GM18511 (cell line): ENCODE data around the gene PML.
"Not testable (repeated sequence)": the region's sequence is repeated elsewhere in the genome, so short reads cannot be mapped to it uniquely, and the experiment has no call there.

Experiments used
- ATAC-seq: cut with Tn5 transposase; IDR thresholded peaks from one replicate; pipeline ENCODE4 v1.9.1; 2021; ENCODE audit warnings: mild to moderate bottlenecking, moderate library complexity; ENCODE audit not compliant: unreplicated experiment

The PML gene

DNA sequence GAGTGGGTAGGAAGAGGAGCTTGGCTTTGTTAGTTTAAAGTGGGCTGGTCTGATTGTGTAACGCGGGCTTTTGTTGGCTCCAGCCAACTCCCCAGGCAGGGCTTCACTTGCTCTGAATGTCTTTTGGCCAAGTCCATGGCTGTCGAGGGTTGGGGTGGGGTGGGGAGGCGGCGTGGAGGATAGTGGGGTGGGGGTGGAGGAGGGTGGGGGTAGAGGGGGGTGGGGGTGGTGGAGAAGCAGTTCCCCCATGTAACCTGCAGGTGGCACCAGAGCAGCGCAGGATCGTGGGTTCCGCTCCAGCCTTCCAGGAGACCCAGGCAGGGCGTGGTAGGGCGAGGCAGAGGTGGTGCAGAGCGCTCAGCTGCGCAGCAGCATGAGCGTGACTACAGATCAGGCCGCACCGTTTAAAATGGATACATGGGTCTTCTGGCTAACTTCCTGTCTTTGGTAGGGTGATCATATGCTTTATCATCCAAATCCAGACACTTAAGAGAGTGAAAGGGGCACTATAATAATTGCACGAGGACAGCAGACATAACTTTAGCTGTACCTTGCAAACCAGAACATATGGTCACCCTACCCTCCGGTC lies 59.5 kb downstream of the PML start:
- ATAC-seq: no peak

DNA sequence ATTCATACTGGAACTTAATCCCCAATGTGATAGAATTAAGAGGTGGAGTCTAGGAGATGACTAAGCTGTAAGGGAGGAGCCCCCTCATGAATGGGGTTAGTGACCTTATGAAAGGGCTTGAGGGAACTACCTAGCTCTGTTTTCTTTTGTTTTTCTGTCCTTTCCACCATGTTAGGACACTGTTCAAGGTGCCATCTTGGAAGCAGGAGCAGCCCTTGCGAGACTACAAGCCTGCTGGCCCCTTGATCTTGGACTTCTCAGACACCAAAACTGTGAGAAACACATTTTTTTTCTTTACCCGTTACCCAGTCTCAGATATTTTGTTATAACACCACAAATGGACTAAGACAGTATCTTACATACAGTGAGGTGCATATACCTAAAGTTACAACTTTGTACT lies 61.3 kb downstream of the PML start:
- ATAC-seq: no peak

DNA sequence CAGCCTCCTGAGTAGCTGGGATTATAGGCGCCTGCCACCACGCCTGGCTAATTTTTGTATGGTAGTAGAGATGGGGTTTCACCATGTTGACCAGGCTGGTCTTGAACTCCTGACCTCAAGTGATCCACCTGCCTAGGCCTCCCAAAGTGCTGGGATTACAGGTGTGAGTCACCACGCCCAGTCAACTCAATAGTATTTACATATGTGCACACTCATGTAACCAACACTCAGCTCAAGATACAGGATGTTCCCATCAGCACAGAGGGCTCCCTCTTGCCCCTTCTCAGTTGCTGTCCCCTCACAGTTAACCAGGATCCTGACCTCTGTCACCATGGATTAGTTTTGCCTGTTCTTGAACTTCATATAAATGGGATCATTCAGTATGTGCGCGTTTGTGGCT lies 61.8 kb downstream of the PML start:
- ATAC-seq: not testable (repeated sequence)

DNA sequence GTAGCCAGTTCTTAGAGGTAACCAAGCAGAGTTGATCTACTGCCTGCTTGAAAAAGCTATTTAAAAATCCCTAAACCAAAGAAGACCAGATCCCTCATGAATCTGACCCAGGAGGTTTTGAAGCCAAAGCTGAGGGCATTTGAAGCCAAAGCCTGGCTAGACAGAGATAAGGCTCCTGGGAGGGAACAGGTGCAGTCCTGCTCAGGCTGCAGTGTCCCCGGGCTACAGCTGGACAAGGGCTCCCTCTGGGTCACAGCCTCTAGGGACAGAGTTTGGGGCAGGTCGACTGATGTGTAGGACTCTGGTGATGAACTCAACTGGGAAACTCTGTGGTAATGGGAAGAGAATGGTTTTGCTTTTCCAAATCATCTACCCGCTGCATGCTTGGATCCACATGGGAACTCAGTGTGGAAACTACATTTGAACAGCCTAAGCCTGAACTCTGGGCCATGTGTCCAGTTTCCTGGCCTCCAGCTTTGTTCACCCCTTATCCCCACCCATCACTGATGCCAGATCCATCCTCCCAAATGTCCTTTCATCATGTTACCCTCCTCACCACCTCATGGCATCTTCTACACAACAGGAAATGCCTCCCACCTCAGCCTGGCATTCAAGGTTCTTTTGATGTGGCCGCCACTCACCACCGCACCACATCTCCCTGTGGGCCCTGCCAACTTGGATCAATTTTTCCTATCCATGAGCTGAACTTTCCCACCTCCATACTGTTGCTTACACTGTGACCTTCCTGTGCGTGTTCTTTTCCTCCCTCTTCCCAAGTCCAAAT lies 64.7 kb downstream of the PML start:
- not testable (repeated sequence) for ATAC-seq

DNA sequence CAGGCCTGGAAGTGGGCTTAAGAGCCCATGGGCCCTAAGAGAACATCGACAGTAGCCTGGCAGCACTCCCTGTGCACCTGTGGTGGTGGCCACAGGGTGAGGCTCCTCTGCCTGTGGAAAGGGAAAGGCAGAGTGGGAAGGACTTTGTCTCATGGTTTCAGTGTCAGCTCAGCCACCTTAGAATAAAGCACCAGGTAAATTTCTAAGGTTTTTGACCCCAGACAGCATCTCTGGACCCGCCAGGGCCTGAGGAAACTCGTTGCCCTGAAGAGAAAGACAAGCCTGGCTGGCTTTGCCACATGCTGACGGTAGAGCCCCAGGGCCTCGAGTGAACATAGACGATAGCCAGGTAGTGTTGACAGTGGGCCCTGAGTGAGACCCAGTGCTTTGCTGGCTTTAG lies 65.7 kb downstream of the PML start:
- no peak for ATAC-seq

DNA sequence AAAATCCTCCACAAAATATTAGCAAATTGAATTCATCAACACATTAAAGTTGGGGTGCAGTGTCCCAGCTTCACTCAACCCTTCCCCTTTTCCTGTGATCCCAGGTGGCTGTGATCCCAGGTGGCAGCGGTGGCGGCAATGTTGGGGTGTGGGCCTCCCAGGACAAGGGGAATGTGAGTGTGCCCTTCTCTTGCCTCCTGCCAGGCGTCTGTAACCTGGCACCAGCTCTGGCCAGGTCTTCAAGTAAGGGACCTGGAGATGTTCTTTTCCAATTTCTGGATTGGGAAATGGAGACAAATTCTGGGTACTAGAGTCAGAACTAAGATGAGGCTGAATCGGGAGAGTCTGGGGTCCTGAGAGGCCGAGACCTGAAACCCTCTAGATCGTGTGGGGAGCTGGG lies 67.7 kb downstream of the PML start:
- ATAC-seq: no peak

DNA sequence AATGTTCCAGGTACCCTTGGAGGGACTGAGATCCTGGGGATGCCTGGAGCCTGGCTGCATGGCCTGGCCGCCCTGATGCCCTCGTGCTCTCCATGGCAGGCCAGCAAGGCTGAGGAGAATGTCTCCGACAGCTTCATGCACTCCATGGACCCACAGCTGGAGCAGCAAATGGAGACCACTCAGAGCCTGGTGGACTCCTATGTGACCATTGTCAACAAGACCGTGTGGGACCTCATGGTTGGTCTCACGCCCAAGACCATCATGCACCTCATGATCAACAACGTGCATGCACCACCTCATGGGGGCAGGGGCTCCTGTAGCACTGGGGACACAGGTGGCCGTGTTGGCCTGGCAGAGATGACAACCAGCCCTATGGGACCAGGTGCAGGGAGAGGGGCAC lies 68.2 kb downstream of the PML start:
- ATAC-seq: no peak

DNA sequence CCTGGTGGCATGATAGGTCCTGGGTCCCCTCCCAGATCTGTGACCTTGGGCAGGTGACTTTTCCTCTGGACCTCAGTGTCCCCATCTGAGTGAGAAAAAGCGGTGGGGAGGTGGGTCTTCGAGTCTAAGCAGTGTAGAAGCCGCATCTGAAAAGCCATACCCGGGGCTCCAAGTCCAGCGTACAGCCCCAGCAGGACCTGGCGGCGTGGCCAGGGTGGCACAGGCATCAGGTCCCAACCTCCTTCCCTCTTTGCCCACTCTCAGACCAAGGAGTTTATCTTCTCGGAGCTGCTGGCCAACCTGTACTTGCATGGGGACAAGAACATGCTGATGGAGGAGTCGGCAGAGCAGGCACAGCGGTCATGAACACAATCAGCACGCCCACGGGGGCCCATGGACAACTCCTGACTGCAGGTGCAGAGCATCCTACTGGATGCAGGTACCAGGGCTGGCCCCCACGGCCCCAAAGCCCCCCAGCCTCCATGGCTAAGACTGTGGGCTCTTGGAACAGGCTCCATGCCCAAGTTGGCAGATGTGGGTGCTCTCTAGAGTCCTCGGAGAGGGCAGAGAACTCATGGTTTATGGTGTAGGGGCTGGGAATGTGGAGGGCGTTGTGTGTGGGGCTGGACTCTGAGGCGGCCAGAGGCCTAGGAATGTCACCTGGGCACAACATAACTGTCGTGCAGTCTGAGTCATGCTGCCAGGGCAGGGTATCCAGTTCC lies 69.1 kb downstream of the PML start:
- not testable (repeated sequence) for ATAC-seq

DNA sequence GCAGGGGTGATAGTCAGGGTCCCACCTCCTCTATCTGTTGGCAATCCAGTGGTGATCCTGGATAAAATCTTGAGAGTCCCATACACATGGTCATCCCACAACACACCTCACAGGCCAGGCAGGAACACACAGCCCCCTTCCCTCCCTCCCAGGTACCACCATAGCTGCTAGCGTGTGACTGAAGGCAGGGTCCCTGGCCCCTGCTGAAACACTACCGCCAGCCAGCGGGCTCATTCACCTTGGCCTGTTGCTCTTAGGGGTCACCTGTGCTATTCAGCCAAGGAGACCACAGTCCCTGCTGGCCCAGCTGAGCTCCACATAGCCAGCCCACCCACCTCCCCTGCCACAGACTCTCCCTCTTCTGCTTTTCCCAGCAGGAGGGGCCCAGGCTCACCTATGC lies 69.7 kb downstream of the PML start:
- ATAC-seq: not testable (repeated sequence)

DNA sequence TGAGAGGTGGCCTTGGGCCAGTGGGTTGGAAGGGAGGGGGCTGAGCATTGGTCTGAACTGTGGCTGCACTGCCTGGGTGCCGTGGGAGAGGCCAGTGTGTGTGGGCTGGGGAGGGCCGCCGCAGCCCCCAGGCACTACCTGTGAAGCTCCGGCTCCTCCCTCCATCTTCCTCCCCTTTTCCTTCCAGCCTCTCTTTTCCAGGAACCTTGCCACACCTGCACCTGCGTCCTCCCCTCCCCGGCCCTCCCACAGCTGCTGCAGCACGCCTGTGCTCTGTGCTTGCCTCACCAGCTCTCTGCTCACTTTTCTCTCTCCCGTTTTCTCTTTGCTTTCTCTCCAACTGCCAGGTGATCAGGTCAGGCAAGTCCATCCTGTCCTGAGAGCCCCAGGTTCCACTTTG lies 70.3 kb downstream of the PML start:
- ATAC-seq: not testable (repeated sequence)

DNA sequence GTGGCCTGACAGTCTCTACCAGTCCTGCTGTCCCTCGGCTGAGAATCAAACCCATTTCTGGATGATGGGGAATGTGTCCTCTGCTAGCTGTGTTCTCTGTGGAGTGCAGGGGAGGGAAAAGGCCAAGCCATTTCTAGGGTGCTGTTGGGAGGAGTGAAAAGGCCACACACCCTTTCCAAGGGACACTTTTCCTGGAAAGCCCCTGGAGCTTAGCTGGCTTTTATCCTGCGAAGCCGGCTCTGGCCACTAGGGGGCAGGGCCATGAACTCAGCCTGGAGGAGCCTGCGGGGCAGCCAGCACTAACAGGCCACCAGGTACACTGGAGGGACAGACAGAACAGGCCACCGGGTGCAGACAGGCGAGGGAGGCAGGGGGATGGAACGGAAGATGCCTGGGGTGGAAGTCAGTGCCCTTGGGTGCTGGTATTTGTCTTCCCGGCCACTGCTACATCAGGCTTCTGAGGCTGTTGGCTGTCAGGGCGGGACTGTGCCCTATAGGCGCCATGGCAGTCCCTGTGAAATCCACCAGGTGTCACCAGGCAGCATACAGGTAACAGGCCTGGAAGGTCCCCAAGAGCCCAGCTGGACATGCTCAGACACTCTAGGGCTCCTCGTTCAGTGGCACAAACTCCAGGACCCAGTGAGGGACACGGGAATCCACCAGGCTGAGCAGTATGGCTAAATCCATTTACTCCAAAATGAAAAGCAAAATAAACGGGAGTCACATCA lies 71.3 kb downstream of the PML start:
- not testable (repeated sequence) for ATAC-seq

DNA sequence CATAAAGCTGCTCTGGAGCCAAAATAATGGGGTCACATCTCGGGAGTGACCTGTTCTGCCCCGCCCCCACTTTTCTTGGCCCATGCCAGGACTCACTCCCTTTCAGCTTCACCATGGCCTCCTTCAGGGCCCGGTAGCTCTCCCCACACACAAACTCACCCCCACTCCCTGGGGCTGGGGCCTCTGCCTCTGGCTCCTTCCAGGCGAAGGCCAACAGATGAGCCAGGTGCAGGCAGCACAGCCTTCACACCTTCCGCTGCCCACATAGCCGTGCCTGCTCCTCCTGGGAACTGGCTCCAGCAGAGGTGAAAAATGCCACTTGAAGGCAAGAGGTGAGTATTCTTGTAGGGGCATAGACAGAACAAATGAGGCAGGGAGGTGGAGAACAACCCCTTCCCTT lies 77.1 kb downstream of the PML start:
- ATAC-seq: not testable (repeated sequence)

DNA sequence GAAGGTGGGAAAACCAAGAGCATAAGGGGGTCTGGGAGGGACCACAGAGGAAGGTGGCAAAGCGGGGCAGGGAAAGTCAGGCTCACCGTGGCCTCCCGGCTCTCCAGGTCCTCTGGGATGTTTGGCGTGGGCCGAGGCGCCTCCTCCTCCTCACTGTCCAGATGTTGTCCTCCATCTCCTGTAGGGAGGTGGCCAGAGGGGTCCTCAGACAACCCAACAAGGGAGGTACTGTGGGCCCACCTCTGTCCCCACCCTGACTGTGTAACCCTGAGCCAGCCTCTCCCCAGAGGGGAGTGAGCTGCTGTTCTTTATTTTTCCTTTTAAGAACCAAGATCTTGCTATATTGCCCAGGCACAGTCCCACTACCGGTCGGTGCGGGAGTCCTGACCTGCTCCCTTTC lies 77.6 kb downstream of the PML start:
- ATAC-seq: not testable (repeated sequence)

DNA sequence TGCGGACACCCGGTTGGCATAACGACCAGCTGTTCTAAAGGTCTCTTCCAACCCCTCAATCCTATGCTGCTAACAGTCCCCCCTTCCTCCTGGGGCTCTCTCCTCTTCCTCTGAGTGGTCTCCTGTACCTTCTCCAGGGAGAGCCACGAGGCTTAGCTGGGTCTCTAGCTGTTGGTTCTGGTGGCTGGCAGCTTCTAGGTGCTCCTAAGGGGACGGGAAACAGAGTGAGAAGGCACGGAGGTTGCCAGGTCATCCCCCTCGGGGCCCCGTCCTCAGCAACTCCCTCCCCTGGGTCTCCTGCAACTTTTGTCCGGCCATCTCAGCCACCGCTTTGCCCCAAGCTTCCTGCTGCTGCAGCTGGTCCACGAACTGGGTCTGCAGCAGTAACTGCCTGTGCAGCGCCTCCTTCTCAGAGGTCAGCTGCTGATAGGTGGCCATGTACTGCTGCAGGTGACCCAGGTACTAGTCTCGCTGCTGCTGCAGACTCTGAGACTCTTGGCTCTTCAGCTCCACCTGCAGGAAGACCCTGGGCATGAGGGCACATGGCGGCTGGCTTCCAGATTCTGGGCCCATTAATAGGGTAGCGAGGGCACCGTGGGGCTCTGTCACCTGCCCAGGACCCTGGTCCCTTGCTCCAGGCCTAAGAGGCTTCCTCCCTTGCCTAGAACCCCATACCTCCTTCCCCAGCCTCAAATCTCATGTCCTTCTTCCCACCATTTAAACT lies 78.3 kb downstream of the PML start:
- not testable (repeated sequence) for ATAC-seq

DNA sequence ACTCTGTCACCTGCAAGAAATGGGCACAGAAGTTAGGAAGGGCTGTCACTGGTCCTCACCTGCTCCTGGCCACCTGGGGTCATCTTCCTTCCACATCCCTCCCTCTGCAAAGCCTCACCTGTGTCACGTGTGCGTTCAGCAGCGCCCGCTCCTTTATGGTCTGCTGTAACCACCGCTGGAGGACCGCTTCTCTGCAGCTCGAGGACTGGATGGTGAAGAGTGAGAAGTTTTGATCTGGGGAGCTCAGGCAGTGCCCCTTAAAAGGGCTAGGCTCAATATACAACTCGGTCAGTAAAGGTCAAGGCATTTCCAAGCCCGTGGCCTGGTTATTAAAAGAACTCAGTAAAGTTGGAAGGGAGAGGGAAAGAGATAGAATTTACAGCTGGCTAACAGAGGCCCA lies 81.3 kb downstream of the PML start:
- not testable (repeated sequence) for ATAC-seq

DNA sequence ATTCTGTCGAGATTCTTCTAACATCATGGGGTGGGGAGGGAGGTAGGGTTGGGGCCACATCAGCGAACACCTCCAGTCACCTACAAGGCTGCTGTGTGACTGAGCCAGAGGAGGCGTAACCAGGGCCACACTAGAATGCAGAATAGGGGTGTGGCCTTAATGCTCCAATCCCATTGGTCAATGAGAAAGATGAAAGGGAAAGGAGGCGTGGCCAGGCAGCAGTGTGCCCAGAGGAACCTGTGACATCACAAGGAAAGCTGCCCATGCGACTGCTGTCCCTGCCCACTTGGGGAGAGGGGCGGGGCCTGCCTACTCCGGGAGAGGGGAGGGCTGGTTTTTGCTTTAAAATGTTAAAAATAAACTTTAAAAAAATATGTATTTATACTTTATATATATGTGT lies 87.9 kb downstream of the PML start, which contains the start of gene GOLGA6A:
Gene GOLGA6A (minus strand): TSS at position 101 of the 400 bp plus-strand sequence. CDS start 41 bp downstream, at position 60.
- ATAC-seq: not testable (repeated sequence)

DNA sequence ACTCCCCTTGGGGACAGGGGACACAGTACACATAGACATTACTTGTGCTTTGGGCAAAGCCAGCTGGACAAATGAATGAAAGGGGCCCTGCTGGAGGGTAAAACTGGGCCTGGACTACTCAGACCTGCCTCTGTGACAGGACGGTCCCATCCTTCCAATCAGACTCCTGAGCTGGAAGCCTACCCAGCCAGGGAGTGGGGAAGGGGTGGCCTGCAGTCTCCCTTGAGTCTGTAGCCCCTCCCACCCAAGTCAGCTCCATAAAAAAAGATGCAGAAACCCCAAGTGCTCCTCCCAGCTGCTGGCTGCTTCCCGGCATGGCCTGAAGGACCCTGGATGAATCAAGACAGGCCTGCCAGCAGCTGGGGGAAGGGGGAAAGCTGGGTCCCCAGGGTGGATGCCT lies 100.1 kb downstream of the PML start:
- not testable (repeated sequence) for ATAC-seq

DNA sequence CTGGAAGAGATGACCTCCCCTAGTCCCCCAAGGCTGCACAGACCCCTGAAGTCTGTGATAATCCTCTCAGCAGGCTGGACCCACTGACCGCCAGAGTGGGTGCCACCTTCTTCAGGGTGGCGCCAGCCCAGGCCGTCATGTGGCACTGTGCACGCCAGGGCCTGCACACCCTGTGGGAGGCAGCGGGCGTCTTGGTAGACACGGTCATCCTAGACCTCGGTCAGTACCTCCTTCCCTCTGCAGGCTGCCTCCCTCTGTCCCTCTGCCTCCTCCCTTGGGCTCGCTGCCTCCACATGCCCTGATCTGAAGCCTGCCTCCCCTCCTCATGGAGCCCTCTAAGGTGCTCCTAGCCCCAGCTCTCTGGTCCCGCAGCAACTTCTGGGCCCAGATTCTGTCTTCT lies 101.1 kb downstream of the PML start:
- not testable (repeated sequence) for ATAC-seq

DNA sequence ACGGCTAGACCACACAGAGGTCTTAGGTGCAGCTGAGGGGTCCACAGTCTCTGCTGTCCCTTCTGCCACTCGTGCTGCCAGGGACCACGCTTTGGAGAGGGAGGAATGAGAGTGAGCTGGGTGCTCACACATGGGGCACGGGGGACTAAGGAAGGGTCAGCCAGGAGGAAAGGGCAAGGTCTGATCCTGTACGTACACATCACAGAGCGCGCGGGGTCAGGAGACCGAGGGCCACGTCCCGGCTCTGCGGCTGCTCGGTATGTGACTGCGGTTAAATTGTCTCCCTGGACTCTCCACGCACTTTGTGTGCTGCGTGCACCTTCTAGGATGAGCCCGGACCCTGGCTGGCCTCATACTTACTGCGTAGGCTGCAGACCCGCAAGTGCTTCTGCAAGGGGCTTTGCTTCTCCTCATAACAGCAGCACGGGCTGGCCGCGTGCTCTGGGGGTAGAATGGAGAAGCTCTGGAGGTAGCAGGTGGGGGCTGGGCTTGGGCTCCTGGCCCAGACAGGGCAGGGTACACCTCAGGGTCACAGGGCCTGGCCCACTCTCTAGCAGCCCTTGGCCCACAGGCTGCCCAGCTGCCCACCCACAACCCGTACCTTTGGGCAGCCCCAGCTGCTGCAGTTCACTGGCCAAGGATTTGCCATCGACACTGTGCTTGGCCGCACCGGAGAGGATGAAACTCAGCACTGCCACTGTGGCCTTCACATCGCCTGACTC lies 102.4 kb downstream of the PML start:
- not testable (repeated sequence) for ATAC-seq
